Esophagus squamous epithelium (tissue), 5 donors: ENCODE results near the gene UBE2K. TPM values are rescaled to one million over a fixed set of nuclear protein-coding genes. Genes with fewer than 3 reads are reported as not detected.
A peak's percentile ranks its signal among the peaks of the same experiment; 100 is the strongest.
"Not testable (repeated sequence)": the region's sequence is repeated elsewhere in the genome, so short reads cannot be mapped to it uniquely, and the experiment has no call there.

Experiments
- DNase-seq: peaks from one replicate; lab custom pipeline; 2025; lab: John Stamatoyannopoulos, UW
- H3K27ac ChIP-seq, 4 donors: fragments of 200-600 bp; sonication (generic); one replicate each; pipeline ENCODE4 v1.5.1; 2016 to 2019; ENCODE audit warnings: mild to moderate bottlenecking in 1 of 4
- H3K27me3 ChIP-seq, 4 donors: fragments of 200-600 bp; sonication (generic); 1 replicate in 3 of 4; 2 replicates in 1 of 4; pipeline versions ENCODE4 v1.5.1 to v1.6.0; 2017 to 2021; ENCODE audit warnings: antibody characterized with exemption in 1 of 4
- H3K36me3 ChIP-seq, 3 donors: fragments of 200-600 bp; sonication (generic); one replicate each; pipeline ENCODE4 v1.5.1; 2016 to 2019
- H3K4me1 ChIP-seq, 3 donors: fragments of 200-600 bp; sonication (generic); one replicate each; pipeline ENCODE4 v1.5.1; 2017 to 2019
- H3K4me3 ChIP-seq, 4 donors: fragments of 200-600 bp; sonication (generic); 1 replicate in 3 of 4; 2 replicates in 1 of 4; pipeline ENCODE4 v1.5.1; 2016 to 2019; ENCODE audit warnings: mild to moderate bottlenecking in 2 of 4, moderate library complexity in 1 of 4
- H3K9me3 ChIP-seq, 3 donors: fragments of 200-600 bp; sonication (generic); one replicate each; pipeline ENCODE4 v1.5.1; 2016 to 2019
- POLR2A ChIP-seq, 4 donors: fragments of 450-650 bp; IDR thresholded peaks; one replicate each; pipeline ENCODE4 v1.6.1; 2017; ENCODE audit warnings: antibody characterized with exemption in 4 of 4, mild to moderate bottlenecking in 4 of 4, moderate library complexity in 3 of 4
- WGBS, 2 donors: methylation state at CpG; one replicate each; pipeline ENCODE4 v1.1.5; 2018; 5-methylcytosine and 5-hydroxymethylcytosine counted together
- intact Hi-C: fragments of 100-400 bp; cut with DNase I; formaldehyde crosslinking; loops from one replicate; pipeline ENCODE4 v1.15.0; 2022
- total RNA-seq, 4 donors: library from RNA; depleted of rRNA; stranded (reverse); fragments of >200 nt; gene quantifications; one replicate each; pipeline ENCODE4 v1.1.0, GENCODE V29; 2016
- TF ChIP-seq, protein P1 (sequence below), 6 experiments: fragments of 450-650 bp in 4 of 6; fragments of 200-600 bp in 2 of 6; sonication (generic) in 2 of 6; IDR thresholded peaks; one replicate each; pipeline ENCODE4 v1.5.1; 2016 to 2019; ENCODE audit warnings: antibody characterized with exemption in 6 of 6, mild to moderate bottlenecking in 4 of 6, moderate library complexity in 4 of 6
- donor health status: DM: yes; HTN: yes; CAD: no.

UBE2K gene
- total RNA-seq, 4 donors from 2014 or later = 28.1 to 37.6 (median 35.3) TPM

DNA sequence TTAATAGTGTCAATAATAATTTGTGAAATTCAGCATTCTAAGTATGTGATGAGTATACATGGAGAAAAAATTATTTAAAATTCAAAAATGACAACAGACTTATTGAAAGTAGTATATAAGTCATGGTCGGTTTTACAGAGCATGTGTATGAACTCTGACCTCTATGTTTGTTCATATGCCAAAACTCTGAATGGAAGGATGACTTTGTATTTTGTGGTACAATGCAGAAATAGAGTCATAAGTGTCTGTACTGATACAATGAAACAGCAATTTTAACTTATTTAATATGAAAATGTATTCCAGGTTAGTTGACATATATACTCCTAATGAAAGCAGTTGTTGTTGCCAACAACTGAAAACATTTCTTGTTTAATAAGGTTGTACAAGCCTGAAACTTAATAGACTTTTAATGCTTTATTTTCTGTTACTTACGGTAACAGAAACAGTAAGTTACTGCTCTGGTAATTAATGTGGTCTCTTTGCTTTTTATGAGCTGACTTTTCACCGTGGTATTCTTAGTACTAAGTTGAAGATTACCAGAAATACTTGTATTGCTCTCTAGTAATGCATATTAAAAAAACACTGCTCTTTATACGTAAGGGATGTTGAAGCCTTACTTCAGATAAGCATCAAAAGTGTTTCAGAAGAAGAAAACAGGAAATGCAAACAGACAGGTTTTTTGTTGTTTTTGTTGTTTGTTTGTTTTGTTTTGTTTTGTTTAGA, 1.9 kb downstream of the UBE2K start:
- H3K4me3 ChIP-seq = peak overlapping the region in 3 of 4 donors; percentile 75 to 95 (median 92)
- H3K4me1 ChIP-seq = peaks cover 5 to 54% (median 17%) of the 10 kb centered on the region in 3 donors
- no peaks in the 10 kb centered on the region for H3K9me3 ChIP-seq
- TF ChIP-seq, protein P1, sequence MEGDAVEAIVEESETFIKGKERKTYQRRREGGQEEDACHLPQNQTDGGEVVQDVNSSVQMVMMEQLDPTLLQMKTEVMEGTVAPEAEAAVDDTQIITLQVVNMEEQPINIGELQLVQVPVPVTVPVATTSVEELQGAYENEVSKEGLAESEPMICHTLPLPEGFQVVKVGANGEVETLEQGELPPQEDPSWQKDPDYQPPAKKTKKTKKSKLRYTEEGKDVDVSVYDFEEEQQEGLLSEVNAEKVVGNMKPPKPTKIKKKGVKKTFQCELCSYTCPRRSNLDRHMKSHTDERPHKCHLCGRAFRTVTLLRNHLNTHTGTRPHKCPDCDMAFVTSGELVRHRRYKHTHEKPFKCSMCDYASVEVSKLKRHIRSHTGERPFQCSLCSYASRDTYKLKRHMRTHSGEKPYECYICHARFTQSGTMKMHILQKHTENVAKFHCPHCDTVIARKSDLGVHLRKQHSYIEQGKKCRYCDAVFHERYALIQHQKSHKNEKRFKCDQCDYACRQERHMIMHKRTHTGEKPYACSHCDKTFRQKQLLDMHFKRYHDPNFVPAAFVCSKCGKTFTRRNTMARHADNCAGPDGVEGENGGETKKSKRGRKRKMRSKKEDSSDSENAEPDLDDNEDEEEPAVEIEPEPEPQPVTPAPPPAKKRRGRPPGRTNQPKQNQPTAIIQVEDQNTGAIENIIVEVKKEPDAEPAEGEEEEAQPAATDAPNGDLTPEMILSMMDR (IDR thresholded peaks at IDR 0.05) = no peak
- TF ChIP-seq POLR2A (IDR thresholded peaks at IDR 0.05) = no peak
- peaks cover 0 to 25% (median 9%) of the 10 kb centered on the region in 3 donors for H3K36me3 ChIP-seq
- no peaks in the 10 kb centered on the region for H3K27me3 ChIP-seq
- intact Hi-C loops = loop anchor here (5.0 kb wide), 1 partner anchor 277 kb away; the partner anchor contains the start of gene PDS5A
- H3K27ac ChIP-seq = peak overlapping the region in 3 of 4 donors; percentile 18 to 98 (median 97)
- 4 to 7% methylated on average over 4 of the region's 4 CpGs for WGBS, 2 donors
- no peak for DNase-seq

DNA sequence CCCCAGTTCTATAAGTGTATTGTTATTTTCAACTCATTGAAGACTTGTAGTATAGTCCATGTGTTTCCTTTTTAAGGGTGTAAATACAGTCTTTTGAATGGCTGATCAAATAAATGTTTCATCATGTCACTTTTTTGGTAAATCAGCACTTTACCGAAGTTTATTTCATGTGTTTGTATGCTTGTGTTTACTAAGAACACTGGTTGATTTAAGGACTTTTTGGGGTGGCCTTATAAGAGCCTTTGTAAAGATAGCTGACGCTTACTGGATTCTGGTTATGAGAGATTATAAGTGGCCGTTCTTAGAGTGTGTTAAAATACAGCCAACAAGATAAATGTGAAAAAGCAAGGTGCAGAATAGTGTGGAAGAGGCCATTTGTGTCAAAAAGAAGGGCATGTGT, 2.6 kb downstream of the UBE2K start:
- intact Hi-C loops = no loop called here
- H3K36me3 ChIP-seq = peaks cover 0 to 26% (median 9%) of the 10 kb centered on the region in 3 donors
- peaks cover 5 to 53% (median 17%) of the 10 kb centered on the region in 3 donors for H3K4me1 ChIP-seq
- 23 to 30% methylated on average over 3 of the region's 3 CpGs for WGBS, 2 donors
- no peak for TF ChIP-seq POLR2A (IDR thresholded peaks at IDR 0.05)
- TF ChIP-seq, protein P1 (IDR thresholded peaks at IDR 0.05) = no peak
- H3K9me3 ChIP-seq = no peaks in the 10 kb centered on the region
- peak overlapping the region in 2 of 4 donors; percentile 97 to 98 for H3K27ac ChIP-seq
- no peaks in the 10 kb centered on the region for H3K27me3 ChIP-seq
- no peak for DNase-seq
- H3K4me3 ChIP-seq = peak overlapping the region in 3 of 4 donors; percentile 75 to 95 (median 92)

DNA sequence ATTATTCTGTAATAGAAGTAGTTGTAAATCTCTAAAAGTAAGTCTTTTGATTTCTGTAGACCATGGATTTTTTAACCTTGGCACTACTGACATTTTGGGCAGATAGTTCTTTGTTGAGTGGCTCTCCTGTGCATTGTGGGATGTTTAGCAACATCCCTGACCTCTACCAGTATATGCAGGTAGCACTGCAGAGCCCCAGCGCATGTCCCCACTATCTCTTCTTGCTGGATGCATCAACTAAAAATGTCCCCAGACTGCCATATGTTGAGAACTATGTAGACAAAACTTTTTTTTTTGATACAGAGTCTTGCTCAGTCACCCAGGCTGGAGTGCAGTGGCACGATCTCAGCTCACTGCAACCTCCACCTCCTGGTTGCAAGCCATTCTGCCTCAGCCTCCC, 4.8 kb downstream of the UBE2K start:
- H3K9me3 ChIP-seq = no peaks in the 10 kb centered on the region
- H3K27ac ChIP-seq = no peak overlapping the region
- 83 to 96% methylated on average over 2 of the region's 2 CpGs for WGBS, 2 donors
- TF ChIP-seq, protein P1 (IDR thresholded peaks at IDR 0.05) = no peak
- no peak for TF ChIP-seq POLR2A (IDR thresholded peaks at IDR 0.05)
- H3K36me3 ChIP-seq = peaks cover 0 to 26% (median 9%) of the 10 kb centered on the region in 3 donors
- peaks cover 0 to 51% (median 18%) of the 10 kb centered on the region in 3 donors for H3K4me1 ChIP-seq
- intact Hi-C loops = no loop called here
- H3K27me3 ChIP-seq = no peaks in the 10 kb centered on the region
- no peak for DNase-seq
- no peak overlapping the region for H3K4me3 ChIP-seq

DNA sequence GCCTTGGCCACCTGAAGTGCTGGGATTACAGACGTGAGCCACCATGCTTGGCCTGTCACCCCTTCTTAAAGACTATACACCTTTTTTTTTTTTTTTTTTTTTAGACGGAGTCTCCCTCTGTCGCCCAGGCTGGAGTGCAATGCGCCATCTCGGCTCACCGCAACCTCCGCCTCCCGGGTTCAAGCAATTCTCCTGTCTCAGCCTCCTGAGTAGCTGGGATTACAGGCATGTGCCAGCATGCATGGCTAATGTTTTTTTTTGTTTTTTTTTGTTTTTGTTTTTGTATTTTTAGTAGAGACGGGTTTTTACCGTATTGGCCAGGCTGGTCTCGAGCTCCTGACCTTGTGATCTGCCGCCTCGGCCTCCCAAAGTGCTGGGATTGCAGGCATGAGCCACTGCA, 6.9 kb downstream of the UBE2K start:
- H3K27me3 ChIP-seq = not testable (repeated sequence)
- peaks cover 0 to 61% (median 12%) of the 10 kb centered on the region in 3 donors for H3K4me1 ChIP-seq

DNA sequence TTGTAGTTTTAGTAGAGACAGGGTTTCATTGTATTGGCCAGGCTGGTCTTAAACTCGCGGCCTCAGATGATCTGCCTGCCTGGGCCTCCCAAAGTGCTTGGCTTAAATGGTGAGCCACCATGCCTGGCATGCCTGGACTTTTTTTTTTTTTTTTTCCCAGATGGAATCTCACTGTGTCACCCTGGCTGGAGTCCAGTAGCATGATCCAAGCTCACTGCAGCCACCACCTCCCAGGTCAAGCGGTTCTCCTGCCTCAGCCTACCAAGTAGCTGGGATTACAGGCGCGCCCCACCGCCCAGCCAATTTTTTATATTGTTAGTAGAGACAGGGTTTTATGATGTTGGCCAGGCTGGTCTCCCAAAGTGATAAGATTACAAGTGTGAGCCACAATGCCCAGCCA, 8.4 kb downstream of the UBE2K start:
- H3K4me3 ChIP-seq = no peak overlapping the region
- no peaks in the 10 kb centered on the region for H3K27me3 ChIP-seq
- TF ChIP-seq, protein P1 (IDR thresholded peaks at IDR 0.05) = no peak
- no peak for TF ChIP-seq POLR2A (IDR thresholded peaks at IDR 0.05)
- H3K36me3 ChIP-seq = peaks cover 0 to 26% (median 9%) of the 10 kb centered on the region in 3 donors
- intact Hi-C loops = no loop called here
- WGBS, 2 donors = 80 to 95% methylated on average over 4 to 6 of the region's 6 CpGs
- H3K27ac ChIP-seq = no peak overlapping the region
- no peaks in the 10 kb centered on the region for H3K9me3 ChIP-seq
- peaks cover 0 to 52% (median 8%) of the 10 kb centered on the region in 3 donors for H3K4me1 ChIP-seq
- DNase-seq = no peak

More for the DNA sequence above, 6.9 kb downstream of the UBE2K start:
- H3K4me3 ChIP-seq, DNase-seq, H3K27ac ChIP-seq, intact Hi-C loops, H3K9me3 ChIP-seq: not testable (repeated sequence)
- WGBS, 2 donors = 97 to 99% methylated on average over 13 of the region's 13 CpGs
- H3K36me3 ChIP-seq = peaks cover 0 to 26% (median 9%) of the 10 kb centered on the region in 3 donors
